Hepatocyte (in vitro differentiated cells): ENCODE results near the gene WASHC2A.
"Not testable (repeated sequence)": the region's sequence is repeated elsewhere in the genome, so short reads cannot be mapped to it uniquely, and the experiment has no call there.

ENCODE experiments used
- CTCF ChIP-seq: fragments of 200-600 bp; sonication (generic); IDR thresholded peaks from 2 replicates; pipeline ENCODE4 v1.5.1; 2016; ENCODE audit warnings: antibody characterized with exemption, mild to moderate bottlenecking; ENCODE audit not compliant: poor library complexity
- EZH2 ChIP-seq: fragments of 200-600 bp; sonication (generic); IDR thresholded peaks from 2 replicates; pipeline ENCODE4 v1.6.1; 2016; ENCODE audit warnings: antibody characterized with exemption, mild to moderate bottlenecking, borderline replicate concordance
- EZH2phosphoT487 ChIP-seq: fragments of 200-600 bp; sonication (generic); IDR thresholded peaks from one replicate; pipeline ENCODE4 v1.6.1; 2018; ENCODE audit warnings: antibody characterized with exemption, mild to moderate bottlenecking, low read depth, moderate library complexity; ENCODE audit not compliant: unreplicated experiment, severe bottlenecking

GRCh38 chr10:50145575-50145974 lies 77.8 kb downstream of the WASHC2A start:
- TF ChIP-seq CTCF, EZH2, EZH2phosphoT487: not testable (repeated sequence)
